GM19240 (cell line): ENCODE data around the gene POFUT2.

ENCODE experiments used
- DNase-seq: peaks from one replicate; pipeline ENCODE4 v3.0.0; 2011; ENCODE audit warnings: low spot score; ENCODE audit not compliant: insufficient read length

POFUT2 gene

DNA sequence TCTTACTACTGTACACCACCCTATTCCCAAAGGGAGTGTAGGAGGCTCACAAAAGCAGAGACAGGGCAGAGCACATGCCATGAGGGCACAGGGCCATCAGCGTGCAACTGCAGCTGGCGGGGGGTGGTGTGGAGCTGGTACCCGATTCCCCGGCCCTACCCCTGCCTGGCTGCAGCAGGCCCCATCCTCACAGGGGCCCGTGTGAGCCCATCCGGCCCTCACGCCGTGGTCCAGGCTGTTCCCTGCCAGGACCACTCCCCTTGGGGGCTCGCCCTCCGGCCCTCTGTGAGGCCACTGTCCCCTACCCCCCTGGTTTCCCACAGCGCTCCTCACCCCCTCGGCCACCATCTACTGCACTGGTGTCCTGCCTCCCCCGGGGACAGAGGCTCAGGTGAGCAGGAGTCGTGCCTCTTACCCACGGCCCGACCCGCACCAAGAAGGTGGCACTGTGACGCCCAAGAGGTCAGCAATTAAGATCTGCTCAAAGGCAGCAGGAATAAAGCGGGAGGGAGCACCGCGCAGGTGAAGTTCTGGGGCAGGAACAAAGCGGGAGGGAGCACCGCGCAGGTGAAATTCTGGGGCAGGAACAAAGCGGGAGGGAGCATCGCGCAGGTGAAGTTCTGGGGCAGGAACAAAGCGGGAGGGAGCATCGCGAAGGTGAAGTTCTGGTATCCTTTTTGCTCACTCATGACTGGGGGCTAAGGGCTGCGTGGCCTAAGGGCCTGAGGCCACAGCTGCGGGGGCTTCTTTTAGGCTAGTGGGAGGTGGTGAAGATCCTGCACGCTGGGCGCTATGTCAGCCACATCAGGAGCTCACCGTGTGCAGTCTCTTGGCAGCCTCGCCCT lies 3.9 kb downstream of the POFUT2 start:
- no peak for DNase-seq

DNA sequence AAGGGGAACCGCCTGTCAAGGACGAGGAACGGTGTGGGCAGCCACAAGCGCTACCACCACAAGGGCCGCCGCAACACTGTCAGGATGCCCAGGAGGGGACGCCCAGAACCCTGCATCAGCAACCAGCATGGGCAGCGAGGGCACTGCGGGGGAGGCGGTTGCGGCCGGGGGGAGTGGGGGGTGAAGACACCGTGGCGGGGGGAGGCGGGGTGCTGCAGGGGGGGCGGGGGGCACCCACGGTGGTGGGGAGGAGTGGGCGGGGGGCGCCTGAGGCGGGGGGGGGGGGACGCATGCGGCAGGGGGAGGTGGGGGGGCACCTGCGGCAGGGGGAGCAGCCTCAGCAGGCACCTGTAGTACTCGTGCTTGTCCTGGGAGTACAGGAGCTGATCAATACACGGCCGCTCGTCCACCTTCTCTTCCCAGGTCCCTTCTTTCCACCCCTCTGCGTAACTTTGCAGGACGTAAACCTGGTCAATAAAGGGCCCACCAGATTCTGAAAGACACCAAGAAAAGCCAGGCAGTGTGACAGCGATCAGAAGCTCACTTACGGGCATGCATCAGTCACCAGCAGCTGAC lies 4.6 kb downstream of the POFUT2 start:
- no peak for DNase-seq

DNA sequence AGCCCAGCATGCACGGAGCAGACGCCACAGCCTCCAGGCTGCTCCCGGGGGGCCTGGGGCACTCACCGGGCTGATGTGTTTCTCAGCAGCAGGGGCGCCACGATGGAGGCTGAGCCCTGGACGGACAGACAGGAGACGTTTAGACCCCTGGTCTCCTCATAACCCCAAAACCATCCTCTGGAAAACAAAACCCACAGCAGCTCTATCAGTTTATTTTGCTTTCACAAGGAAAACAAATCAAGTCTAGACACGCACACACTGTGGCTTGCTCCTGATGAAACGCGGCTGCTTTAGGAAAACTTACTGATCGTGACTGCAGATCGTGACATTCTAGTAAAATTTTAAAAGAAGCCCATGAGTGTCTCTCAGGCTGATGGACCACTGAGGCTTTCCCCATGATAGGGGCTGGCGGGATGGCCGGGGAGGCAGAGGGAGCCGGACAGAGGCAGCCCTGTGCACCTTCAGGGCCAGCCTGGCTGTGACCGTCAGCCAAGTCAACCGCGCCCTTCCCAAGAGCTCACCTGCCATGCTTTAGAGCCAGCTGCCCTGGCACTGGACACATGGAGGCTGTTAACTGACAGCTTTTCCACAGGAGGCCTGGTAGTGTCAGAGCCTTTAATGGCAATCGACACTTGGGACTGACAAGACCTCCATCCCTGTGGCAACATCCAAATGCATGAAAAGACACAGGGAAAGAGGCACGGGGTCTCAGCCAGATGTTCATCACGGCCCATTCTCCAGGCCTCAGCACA lies 5.2 kb downstream of the POFUT2 start:
- DNase-seq: no peak

DNA sequence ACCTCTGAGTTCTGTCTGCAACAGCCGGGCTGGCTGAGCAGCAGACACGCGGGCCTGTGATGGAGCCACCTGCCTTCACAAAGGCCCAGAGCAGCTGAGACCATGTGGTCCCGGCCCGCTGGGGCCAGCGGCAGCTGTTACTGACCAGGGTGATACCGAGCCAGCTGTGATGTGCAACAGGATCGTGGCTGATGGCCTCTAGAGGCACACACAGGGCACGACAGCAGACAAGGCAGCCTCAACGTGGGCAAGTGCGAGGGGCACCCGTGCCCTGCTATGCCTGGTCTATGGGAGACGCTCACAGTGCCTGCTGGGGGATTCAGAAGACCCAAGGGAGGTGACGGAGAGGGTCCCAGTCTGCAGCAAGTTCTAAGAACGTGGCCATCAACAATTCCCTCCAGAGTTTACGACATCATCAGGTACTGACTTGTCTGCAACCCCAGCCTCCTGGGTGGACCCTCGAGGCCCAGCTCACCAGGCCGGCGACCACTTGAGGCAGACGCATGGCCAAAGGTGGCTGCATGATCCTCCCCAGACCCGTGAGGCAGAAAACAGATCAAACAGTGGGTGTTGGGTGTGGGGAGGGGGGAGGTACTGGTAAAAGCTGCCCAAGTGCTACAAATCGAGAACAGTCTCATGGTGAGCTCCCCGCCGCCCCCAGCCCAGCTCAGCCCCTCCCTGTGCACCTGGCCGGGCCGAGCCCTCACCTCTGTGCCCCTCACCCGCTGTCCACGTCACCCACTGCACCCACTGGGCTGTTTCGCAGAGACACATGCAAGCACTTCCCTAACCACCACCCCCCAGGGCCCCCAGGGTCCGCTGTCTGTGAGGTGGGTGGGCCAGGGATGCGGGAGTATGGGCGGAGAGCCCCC lies 6.0 kb downstream of the POFUT2 start:
- no peak for DNase-seq

DNA sequence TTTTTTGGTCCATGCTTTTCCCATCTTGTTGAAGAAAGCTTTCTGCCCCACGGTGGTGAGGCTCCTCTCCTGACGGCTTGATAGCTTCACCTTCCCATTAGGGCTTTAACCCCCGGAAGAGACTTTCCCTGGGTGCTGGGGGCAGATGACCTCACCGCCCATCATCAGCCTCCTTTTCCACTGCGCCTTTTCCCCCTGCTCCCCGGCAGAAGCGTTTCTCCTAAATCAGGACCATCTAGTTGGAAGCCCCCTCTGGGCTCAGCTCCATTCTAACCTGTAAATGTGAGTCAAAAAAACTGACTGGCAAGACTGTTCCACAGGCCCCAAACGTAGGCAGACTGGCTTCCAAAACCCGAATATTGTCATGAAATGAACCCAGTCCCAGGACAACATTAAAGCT lies 6.7 kb downstream of the POFUT2 start:
- DNase-seq: no peak

DNA sequence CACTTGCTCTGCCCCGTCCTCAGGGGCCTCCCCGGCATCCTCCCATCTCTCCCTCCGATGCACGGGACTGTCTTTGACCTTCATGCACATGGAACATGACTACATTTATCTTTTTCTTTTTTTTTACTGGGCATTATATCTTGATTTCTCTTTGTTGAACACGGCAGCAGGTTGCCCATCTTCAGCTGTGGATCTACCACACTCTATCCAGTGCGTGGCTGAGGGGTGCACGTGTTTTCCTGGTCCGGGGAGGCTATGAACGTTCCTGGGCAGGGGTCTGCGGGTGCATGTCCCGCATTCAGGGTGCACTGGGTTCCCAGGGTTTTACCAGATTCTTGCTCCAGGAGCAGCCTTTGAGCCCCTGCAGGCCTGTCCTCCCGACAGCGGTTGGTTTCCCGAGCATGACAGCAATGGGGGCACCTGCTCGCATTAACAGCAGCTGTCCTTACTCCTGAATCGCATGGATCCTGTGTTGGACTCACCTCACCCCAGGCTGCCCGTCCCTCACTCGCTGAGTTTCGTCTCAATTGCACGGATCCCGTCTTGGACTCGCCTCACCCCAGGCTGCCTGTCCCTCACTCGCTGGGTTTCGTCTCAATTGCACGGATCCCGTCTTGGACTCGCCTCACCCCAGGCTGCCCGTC lies 7.4 kb downstream of the POFUT2 start:
- no peak for DNase-seq

DNA sequence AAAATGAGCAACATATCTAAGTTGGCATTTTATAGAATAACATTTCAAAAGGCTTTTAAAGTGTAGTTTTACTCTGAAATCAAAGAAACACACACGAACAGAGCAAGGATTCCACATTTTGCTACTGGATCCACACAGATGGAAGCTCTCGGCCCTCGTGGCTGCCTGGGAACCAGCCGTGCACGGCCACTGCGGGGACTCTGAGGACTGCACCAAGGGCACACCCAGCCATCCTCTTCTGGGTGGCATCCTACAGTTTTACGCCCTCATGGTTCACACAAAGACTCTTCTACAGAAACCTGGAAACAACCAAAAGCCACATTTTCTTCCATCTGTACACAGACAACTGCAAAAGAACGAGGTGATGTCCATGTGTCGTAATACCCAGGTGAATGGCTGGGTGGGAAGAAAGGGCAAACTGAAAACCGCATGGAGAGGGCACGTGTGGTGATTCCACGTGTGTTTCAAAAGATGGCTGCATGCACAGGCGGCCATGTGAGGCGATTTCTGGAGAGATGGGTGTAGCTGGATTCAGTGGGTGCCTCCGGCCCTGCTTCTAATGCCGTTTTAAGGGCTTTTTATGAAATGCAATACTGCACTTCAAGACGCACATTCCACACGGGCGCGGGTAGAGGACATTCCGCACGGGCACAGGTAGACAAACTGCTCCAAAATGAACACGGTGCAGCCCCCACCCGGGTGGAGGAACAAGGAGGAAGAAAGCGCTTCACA lies 8.1 kb downstream of the POFUT2 start:
- DNase-seq: no peak

DNA sequence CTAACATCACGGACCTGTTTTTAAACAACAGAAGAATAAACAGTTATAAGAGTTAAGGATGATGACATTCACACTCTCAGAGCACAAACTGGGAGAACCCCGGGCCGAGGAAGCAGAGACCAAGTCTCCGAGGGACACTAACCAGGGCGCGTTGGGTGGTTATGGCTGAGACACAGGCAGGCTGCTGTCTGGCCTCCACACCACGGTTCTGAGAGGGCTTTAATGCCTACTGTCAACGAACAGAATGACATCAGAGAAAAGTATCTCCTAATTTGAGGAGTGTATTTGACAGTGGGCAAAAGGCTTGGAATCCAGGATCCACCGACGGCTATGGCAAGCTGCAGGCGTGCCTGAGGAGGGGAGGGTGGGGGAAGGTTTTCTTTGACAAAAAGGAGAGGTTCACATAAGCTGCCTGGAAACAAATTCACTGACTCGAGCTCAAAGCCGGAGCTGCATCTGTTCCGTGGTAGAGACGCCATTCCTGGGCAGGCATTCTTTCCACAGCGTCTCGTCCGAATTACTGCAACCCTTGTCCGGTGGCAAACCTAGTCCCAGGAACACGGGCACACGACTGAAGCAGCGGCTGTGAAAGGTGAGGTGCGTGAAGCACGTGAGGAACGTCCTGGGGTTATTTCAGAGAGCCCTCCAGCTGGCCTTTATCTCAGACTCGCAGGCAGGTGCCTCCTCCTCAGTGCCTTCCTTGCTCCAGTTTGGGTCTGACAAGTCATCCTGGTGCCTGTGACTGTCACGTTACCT lies 9.4 kb downstream of the POFUT2 start:
- no peak for DNase-seq

DNA sequence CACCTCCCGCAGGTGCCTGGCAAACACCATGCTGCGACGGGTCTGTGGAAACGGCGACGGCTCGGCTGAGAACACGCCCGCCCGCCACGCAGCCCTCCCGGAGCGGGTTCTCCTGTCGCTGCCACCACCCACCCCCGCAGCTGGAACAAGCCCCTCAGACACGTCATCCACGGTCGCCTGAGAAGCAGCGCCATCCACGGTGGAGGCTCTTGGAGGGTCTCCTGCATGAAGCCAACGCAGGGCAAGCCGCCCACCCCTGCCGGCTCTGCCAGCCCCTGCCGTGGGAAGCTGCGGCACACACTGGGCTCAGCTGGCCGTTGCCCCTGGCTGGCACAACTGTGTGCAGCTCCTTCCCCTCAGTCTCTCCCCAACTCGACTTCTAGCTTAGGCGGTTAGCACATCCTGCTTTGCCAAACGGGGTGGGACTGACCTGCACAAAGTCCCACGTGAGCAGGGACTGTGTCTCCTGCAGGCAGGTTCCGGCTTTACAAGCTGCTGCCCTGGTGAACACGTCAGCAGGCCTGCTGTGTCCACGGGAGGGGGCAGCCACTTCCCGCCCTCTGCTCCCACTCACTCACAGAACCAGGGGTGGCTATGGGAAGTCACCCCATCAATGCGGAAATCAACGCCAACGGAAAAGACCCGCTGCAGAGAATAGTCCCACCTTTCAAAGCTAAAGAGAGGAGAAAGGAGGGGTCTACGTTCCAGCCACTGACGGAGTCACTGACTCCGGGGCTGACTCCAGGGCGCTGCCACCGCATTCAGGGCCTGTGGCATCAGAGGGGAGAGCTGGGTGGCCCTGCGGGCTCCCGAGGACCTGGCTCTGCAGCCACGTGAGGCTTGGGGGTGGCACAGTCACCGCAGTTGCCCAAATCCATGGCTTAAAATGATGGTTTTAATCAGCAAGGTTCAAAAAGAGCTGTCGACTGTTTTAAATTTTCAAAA lies 10.3 kb downstream of the POFUT2 start:
- no peak for DNase-seq

DNA sequence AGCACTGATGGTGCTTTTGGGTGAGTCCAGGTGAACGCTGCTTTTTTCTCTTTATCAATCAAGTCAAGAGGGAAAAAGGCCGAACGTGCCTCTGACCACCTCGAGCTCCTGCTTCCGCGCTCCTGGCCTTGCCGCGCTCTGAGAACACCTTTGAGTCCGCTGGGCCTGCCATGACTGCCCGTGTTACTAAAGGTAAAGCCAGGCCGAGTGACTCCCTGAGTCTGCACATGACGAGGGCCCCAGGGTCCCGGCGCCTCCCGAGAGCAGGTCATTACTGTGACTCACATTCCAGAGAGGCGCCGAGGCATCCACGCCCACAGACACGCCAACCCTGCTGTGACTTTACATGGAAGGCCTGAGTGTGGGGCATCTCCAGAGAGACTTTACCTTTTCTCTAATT lies 11.1 kb downstream of the POFUT2 start:
- DNase-seq: no peak

DNA sequence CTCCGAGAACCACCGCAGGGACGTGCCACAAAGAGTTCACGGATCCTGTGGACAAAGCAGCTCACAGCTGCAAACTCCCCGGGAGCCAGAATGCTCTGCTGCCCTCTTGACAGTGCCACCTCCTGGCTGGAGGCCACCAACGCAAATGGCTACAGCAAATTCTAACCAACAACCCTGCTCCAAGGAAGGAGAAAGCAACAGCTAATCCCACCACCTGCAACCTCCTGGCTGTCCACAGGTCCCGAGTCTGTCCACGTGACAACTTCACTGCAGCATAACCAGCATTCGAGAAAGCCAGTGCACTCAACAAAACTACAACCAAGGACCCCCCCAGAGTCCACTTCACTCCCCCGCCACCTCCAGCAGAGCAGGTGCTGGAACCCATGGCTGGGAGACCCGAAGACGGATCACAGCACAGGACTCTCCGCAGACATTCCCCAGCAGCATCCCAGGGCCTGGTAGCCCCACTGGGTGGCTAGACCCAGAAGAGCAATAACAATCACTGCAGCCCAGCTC lies 17.3 kb downstream of the POFUT2 start:
- DNase-seq: no peak

DNA sequence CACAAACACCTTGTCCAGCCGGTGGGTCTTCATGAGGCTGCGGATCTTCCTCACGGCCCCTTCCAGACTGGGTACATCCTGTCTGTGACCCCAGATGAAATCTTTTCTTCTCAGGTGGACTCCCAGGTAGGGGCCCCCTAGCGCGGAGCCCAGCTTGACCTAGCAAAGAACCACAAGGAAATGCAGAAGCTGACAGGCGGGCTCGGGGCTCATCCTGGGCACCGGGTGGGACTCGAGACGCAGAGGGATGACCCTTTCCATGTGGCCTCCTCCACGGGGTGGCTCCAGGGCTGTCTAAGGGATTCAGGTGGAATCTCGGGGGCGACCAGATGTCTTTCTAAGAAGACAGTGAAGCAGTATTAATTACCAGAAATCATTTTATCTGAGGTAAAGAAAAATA lies 17.8 kb downstream of the POFUT2 start:
- DNase-seq: no peak

DNA sequence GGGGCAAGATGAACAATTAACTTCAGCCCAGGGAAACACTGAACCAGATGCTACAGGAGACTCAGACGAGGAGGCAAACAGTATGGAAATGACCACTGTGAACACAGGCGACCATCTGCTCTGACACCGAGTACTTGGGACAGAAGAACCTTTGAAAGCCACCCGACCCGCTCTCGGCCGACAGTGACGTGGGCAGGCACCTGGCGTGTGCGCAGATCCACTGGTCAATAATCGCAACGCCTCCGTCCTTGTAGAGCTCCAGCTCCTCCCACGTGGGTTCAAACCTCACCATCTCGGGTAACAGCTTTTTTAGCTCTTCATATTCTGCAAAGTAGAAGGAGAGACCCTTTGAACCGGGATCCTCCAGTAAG lies 20.3 kb downstream of the POFUT2 start:
- DNase-seq: no peak

DNA sequence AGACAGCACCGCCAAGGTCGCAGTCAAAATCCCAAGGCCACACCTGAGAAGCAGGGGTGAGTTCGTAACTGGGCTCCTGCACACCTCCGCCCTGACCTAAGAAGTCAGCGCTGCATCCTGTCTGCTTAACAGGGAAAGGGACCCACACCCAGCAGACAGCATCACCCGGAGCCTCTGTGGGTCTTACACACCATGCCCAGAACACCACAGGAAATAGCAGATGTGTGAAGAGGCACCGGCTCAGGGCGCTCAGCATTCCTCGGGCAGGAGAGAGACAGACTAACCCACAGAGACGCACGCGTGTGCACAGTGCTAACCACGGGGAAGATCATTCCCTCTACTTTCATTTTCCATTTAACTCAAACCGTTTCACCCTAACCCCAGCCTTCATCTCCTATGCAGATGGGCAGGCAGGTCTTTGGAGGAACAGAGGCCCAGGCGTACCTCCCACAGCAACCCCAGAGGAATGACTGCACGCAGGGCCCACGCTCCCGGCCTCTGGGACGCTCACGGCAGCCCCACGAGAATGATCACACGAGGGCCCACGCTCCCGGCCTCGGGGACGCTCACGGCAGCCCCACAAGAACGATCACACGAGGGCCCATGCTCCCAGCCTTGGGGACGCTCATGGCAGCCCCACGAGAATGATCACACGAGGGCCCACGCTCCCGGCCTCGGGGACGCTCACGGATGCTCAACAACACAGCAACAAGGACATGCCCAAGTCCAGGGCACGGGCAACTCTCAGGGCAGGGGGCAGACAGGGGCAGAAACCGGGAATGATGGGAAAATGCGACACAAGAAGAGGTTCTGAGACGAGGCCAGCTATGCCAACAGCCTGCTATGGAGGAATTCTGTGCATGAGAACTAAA lies 20.9 kb downstream of the POFUT2 start:
- no peak for DNase-seq

DNA sequence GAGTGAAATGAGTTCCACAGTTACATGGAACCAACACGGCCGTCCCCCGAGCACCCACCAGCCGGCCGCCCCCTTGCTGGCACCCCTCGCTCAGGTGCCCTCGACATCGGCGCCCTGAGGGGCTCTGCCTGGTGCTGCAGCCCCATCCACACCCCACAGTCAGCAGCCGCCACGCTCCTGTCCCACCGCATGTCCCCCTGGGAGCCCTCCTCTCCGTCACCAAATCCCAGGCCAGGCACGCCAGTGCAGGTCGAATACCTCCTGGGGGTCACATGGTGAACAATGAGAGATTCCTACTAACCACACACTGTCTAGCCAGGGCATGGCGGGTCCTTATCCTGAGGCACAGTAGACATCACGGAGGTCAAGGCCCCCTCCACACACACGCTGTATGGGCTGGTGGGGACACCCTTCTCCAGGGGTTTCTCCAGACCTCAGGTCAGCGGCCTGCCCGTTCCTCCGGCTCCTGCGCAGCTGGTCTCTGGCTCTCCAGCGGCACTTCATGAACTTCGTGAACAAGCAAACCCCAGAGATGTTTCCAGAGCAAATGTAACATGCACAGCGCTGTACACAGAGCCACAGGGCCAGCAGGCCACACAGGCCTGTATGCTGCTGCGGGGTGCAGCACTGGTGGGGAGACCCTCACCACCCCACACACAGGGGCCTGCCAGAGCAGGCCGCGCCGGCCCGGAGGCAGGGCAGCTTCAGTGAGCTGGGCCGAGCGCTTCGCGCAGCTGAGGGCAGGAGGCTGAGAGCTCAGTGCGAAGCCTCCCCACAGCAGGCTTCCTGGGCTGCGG lies 21.8 kb downstream of the POFUT2 start:
- no peak for DNase-seq

DNA sequence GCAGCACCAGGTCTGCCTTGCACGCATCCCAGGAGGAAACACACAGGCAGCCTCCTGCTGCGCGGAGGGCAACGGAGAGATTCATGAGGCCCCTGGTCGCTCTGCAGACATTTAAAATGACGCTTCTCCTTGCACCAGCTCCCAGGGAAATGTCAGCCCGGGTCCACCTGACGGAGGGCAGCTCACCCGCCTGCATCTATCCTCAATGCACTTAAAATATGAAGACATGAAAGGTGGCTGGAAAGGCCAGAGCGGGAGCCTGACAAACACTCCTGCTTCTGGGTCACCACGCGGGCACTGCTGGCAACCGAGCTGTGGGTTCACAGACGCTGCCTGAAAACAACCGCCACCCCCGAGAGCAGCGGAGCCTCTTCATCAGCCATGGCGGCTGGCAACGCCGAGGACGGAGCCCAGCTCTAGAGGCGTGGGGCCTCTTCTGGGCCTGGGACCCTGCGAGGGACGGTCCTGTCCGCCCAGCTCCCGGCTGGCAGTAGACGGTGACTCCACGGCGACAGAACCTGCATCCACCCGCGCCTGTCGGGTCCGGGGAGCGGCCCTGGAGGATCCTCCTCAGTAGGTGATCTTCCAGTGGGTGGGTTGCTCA lies 22.7 kb downstream of the POFUT2 start:
- no peak for DNase-seq
